Endothelial cell of umbilical vein (primary cell): ENCODE results near the gene ARHGAP29. TPM values are rescaled to one million over a fixed set of nuclear protein-coding genes. Genes with fewer than 3 reads are reported as not detected.

Experiments used
- BruUV-seq: library from RNA; stranded (reverse); fragments of 400-500 nt; replicated peaks from 2 replicates; lab custom pipeline; 2021; lab: Mats Ljungman, UMichigan
- CTCF ChIA-PET: fragments of 300-600, 350-600 bp; sonication (Branson Sonifier 250); formaldehyde crosslinking; loops from one replicate; lab custom pipeline; 2021; ENCODE audit warnings: antibody characterized with exemption, inconsistent platforms; lab: Charles Lee
- POLR2A ChIA-PET: fragments of 300-600, 350-600 bp; sonication (Branson Sonifier 250); formaldehyde crosslinking; loops from one replicate; lab custom pipeline; 2021; ENCODE audit warnings: antibody characterized with exemption, inconsistent platforms; lab: Charles Lee
- DNase-seq: peaks from one replicate; pipeline ENCODE4 v3.0.0-alpha.2; 2011; ENCODE audit warnings: low read depth, low spot score
- FAIRE-seq: peaks from 2 replicates; lab custom pipeline; 2011; peaks lifted over from hg19 to GRCh38; lab: Jason Lieb, UNC
- H2AFZ ChIP-seq: 2 replicates; pipeline ENCODE4 v1.6.0; 2012; ENCODE audit warnings: low read depth, low read length, control low read depth, inconsistent platforms
- H3K27ac ChIP-seq: 2 replicates; pipeline ENCODE4 v1.5.1; 2011; ENCODE audit warnings: low read depth, mild to moderate bottlenecking, control low read depth, low read length, moderate library complexity; ENCODE audit not compliant: insufficient read depth
- H3K27me3 ChIP-seq, 2 experiments: 2 replicates each; pipeline versions ENCODE4 v1.6.0 to v1.6.1; 2011; ENCODE audit warnings: low read length in 2 of 2, mixed read lengths in 1 of 2; ENCODE audit not compliant: control insufficient read depth in 2 of 2, insufficient read depth in 2 of 2
- H3K36me3 ChIP-seq, 2 experiments: 2 replicates in 1 of 2; 3 replicates in 1 of 2; pipeline ENCODE4 v1.5.1; 2011; ENCODE audit warnings: low read length in 2 of 2, mild to moderate bottlenecking in 1 of 2, moderate library complexity in 1 of 2; ENCODE audit not compliant: control insufficient read depth in 2 of 2, insufficient read depth in 2 of 2; ENCODE audit errors: extremely low read depth in 1 of 2
- H3K4me1 ChIP-seq: 3 replicates; pipeline ENCODE4 v1.5.1; 2011; ENCODE audit warnings: mild to moderate bottlenecking, low read length; ENCODE audit not compliant: control insufficient read depth, insufficient read depth; ENCODE audit errors: extremely low read depth
- H3K4me2 ChIP-seq: 2 replicates; pipeline ENCODE4 v1.6.1; 2011; ENCODE audit warnings: low read length, control low read depth, mixed read lengths; ENCODE audit not compliant: insufficient read depth
- H3K4me3 ChIP-seq, 3 experiments: fragments of 200-600 bp in 1 of 3; sonication (generic), shearing (Covaris generic) in 1 of 3; replicated peaks in 1 of 3; 2 replicates each; pipeline ENCODE4 v1.5.1; 2011 to 2016; ENCODE audit warnings: control low read depth in 3 of 3, low read length in 3 of 3, mild to moderate bottlenecking in 2 of 3, inconsistent platforms in 1 of 3, low read depth in 1 of 3, moderate library complexity in 1 of 3; ENCODE audit not compliant: insufficient read depth in 1 of 3
- H3K79me2 ChIP-seq: 2 replicates; pipeline ENCODE4 v1.6.0; 2012; ENCODE audit warnings: low read length, inconsistent platforms; ENCODE audit not compliant: control insufficient read depth, insufficient read depth
- H3K9ac ChIP-seq: replicated peaks from 2 replicates; pipeline ENCODE3; 2011; ENCODE audit warnings: low read length, control low read depth; ENCODE audit not compliant: insufficient read depth; ENCODE audit errors: extremely low read depth
- H3K9me1 ChIP-seq: replicated peaks from 3 replicates; pipeline ENCODE4 v1.6.0; 2011; ENCODE audit warnings: mild to moderate bottlenecking, low read length; ENCODE audit not compliant: control insufficient read depth, insufficient read depth; ENCODE audit errors: extremely low read depth
- H3K9me3 ChIP-seq: replicated peaks from 2 replicates; pipeline ENCODE4 v1.5.1; 2012; ENCODE audit warnings: low read length, inconsistent platforms; ENCODE audit not compliant: control insufficient read depth, insufficient read depth
- H4K20me1 ChIP-seq: replicated peaks from 2 replicates; pipeline ENCODE3; 2011; ENCODE audit warnings: mild to moderate bottlenecking, low read length; ENCODE audit not compliant: control insufficient read depth, insufficient read depth; ENCODE audit errors: extremely low read depth
- CTCF ChIP-seq, 2 donors: IDR thresholded peaks; 1 replicate in 1 of 2; 2 replicates in 1 of 2; pipeline ENCODE4 v1.5.1; 2011; ENCODE audit warnings: low read length in 2 of 2, mild to moderate bottlenecking in 2 of 2, moderate library complexity in 2 of 2, control low read depth in 1 of 2, inconsistent platforms in 1 of 2, low read depth in 1 of 2; ENCODE audit not compliant: insufficient read depth in 1 of 2; ENCODE audit errors: extremely low read depth in 1 of 2
- EZH2 ChIP-seq: IDR thresholded peaks from 2 replicates; pipeline ENCODE4 v1.6.1; 2012; ENCODE audit warnings: borderline replicate concordance, low read depth, mild to moderate bottlenecking, moderate library complexity, low read length, inconsistent platforms; ENCODE audit not compliant: severe bottlenecking
- FOS ChIP-seq: IDR thresholded peaks from 2 replicates; pipeline ENCODE4 v1.6.1; 2011; ENCODE audit warnings: mild to moderate bottlenecking, low read length, moderate library complexity, borderline replicate concordance; ENCODE audit not compliant: insufficient read depth
- JUN ChIP-seq: IDR thresholded peaks from 2 replicates; pipeline ENCODE4 v1.6.1; 2011; ENCODE audit warnings: borderline replicate concordance, low read depth; ENCODE audit not compliant: insufficient read length, insufficient read depth
- MAX ChIP-seq: IDR thresholded peaks from 2 replicates; pipeline ENCODE4 v1.6.1; 2011; ENCODE audit not compliant: insufficient read depth, insufficient read length
- MYC ChIP-seq: IDR thresholded peaks from one replicate; pipeline ENCODE4 v1.6.1; 2011; ENCODE audit warnings: mild to moderate bottlenecking, low read depth, low read length
- POLR2A ChIP-seq: IDR thresholded peaks from 2 replicates; pipeline ENCODE4 v1.6.1; 2012; ENCODE audit warnings: low read depth, mild to moderate bottlenecking, control low read depth, low read length
- dilution Hi-C: fragments of 300-500 bp; cut with MboI; formaldehyde crosslinking; loops from one replicate; pipeline ENCODE4 v1.15.0; 2019; ENCODE audit warnings: low sequenced_read_pairs; ENCODE audit not compliant: extremely low pct_ligation_motif_present
- intact Hi-C: fragments of 100-400 bp; cut with micrococcal nuclease; formaldehyde crosslinking; loops from one replicate; pipeline ENCODE4 v1.10.0; 2022
- polyA plus RNA-seq, 4 experiments: library from polyadenylated mRNA; depleted of rRNA in 3 of 4; stranded (reverse) in 3 of 4; unstranded in 1 of 4; fragments of >200 nt; gene quantifications; 2 replicates each; pipeline versions ENCODE4 v1.2.1 to v1.2.3, GENCODE V29; 2011 to 2012; ENCODE audit warnings: missing spikeins in 1 of 4
- total RNA-seq: library from RNA; stranded (reverse); gene quantifications from 2 replicates; pipeline ENCODE4 v1.2.3, GENCODE V29; 2021

Gene ARHGAP29
- total and polyA plus RNA-seq, 2 donors (not counting 3 experiments of a cell fraction or from before 2014, with no cell fraction given), result 56.3 to 199 TPM

- Histone ChIP-seq H3K4me3 (no peak overlapping the region), H3K9me3 (no peaks in the 10 kb centered on the region), H3K36me3 (no peaks in the 10 kb centered on the region), H4K20me1 (no peaks in the 10 kb centered on the region), H3K4me1 (peaks cover 8% of the 10 kb centered on the region), H3K27me3 (no peaks in the 10 kb centered on the region), H3K4me2 (no peak overlapping the region), H2AFZ (no peak overlapping the region), H3K79me2 (no peaks in the 10 kb centered on the region), H3K9ac (no peak overlapping the region), H3K27ac (no peak overlapping the region), H3K9me1 (no peaks in the 10 kb centered on the region)
- BruUV-seq, result no TSS peak
- dilution Hi-C loops, result no loop called here
- FAIRE-seq (no peak), DNase-seq (no peak)
- intact Hi-C loops, result no loop called here
- CTCF ChIA-PET, result no interaction called here
- POLR2A ChIA-PET, result no interaction called here
- TF ChIP-seq EZH2, result no peak
- TF ChIP-seq MYC, result no peak
- no peak for TF ChIP-seq JUN
- no peak for TF ChIP-seq CTCF (IDR thresholded peaks at IDR 0.05; ENCODE audit: extremely low read depth in 1 of 2, insufficient read depth in 1 of 2, low read depth in 1 of 2, low read length in 2 of 2)
- TF ChIP-seq POLR2A, result no peak
- no peak for TF ChIP-seq FOS
- no peak for TF ChIP-seq MAX
These were observed 35.0 kb upstream of the ARHGAP29 start for GRCh38 chr1:94272388-94272787.
